PC-9 (cell line): ENCODE data around the gene SLC30A1. TPM values are rescaled to one million over a fixed set of nuclear protein-coding genes. Genes with fewer than 3 reads are reported as not detected.

ENCODE experiments used
- BruUV-seq: library from RNA; stranded (reverse); fragments of 400-500 nt; replicated peaks from 2 replicates; lab custom pipeline; 2021; lab: Mats Ljungman, UMichigan
- CTCF ChIA-PET: fragments of 300-600 bp; sonication (Branson Sonifier 250); formaldehyde crosslinking; loops from one replicate; lab custom pipeline; 2022; ENCODE audit warnings: antibody characterized with exemption; lab: Charles Lee
- POLR2A ChIA-PET: fragments of 300-600 bp; sonication (Branson Sonifier 250); formaldehyde crosslinking; loops from one replicate; lab custom pipeline; 2022; ENCODE audit warnings: antibody characterized with exemption; ENCODE audit not compliant: unreplicated experiment; lab: Charles Lee
- DNase-seq, 2 experiments: peaks; one replicate each; pipeline versions ENCODE4 v3.0.0 to v3.0.0-alpha.2; 2015 to 2022; ENCODE audit warnings: mixed read lengths in 1 of 2
- H2AFZ ChIP-seq: fragments of 200-600 bp; sonication (generic); 2 replicates; pipeline ENCODE4 v1.8.1; 2017; ENCODE audit warnings: antibody characterized with exemption
- H3F3A ChIP-seq: fragments of 200-600 bp; sonication (generic); 2 replicates; pipeline ENCODE4 v1.8.1; 2017; ENCODE audit warnings: antibody characterized with exemption, mild to moderate bottlenecking, low read depth; ENCODE audit not compliant: insufficient read depth
- H3K27ac ChIP-seq: fragments of 200-600 bp; sonication (generic); 2 replicates; pipeline ENCODE4 v1.6.1; 2016; ENCODE audit warnings: mixed run types
- H3K27me3 ChIP-seq: fragments of 200-600 bp; sonication (generic); 2 replicates; pipeline ENCODE4 v1.6.1; 2016; ENCODE audit warnings: low read depth, mixed run types; ENCODE audit not compliant: insufficient read depth
- H3K36me3 ChIP-seq: fragments of 200-600 bp; sonication (generic); 2 replicates; pipeline ENCODE4 v1.6.1; 2016; ENCODE audit warnings: low read depth, mixed run types
- H3K4me1 ChIP-seq: fragments of 200-600 bp; sonication (generic); replicated peaks from 2 replicates; pipeline ENCODE4 v1.6.1; 2016; ENCODE audit warnings: mixed run types; ENCODE audit not compliant: insufficient read depth
- H3K4me2 ChIP-seq: fragments of 200-600 bp; sonication (generic); 2 replicates; pipeline ENCODE4 v1.6.1; 2017; ENCODE audit warnings: mixed run types
- H3K4me3 ChIP-seq: fragments of 200-600 bp; sonication (generic); 2 replicates; pipeline ENCODE4 v1.6.1; 2016; ENCODE audit warnings: mixed run types
- H3K79me2 ChIP-seq: fragments of 200-600 bp; sonication (generic); 2 replicates; pipeline ENCODE4 v1.6.1; 2017; ENCODE audit warnings: low read depth, mixed run types
- H3K9me2 ChIP-seq: fragments of 200-600 bp; sonication (generic); 2 replicates; pipeline ENCODE4 v1.8.1; 2017; ENCODE audit warnings: mild to moderate bottlenecking; ENCODE audit not compliant: insufficient read depth
- H3K9me3 ChIP-seq: fragments of 200-600 bp; sonication (generic); 2 replicates; pipeline ENCODE4 v1.8.1; 2016; ENCODE audit warnings: low read depth; ENCODE audit not compliant: insufficient read depth
- H4K20me1 ChIP-seq: fragments of 200-600 bp; sonication (generic); 2 replicates; pipeline ENCODE4 v1.8.1; 2017; ENCODE audit not compliant: insufficient read depth
- EZH2 ChIP-seq: fragments of 200-600 bp; sonication (generic); IDR thresholded peaks from 2 replicates; pipeline ENCODE4 v1.8.0; 2017; ENCODE audit warnings: antibody characterized with exemption, low read depth
- intact Hi-C: fragments of 100-400 bp; cut with micrococcal nuclease; formaldehyde crosslinking; loops from one replicate; pipeline ENCODE4 v1.10.0; 2022; ENCODE audit not compliant: unreplicated experiment
- total RNA-seq: library from RNA; stranded (reverse); gene quantifications from 2 replicates; pipeline ENCODE4 v1.2.3, GENCODE V29; 2021
- TF ChIP-seq, protein P1 (sequence below): fragments of 200-600 bp; sonication (generic); conservative IDR thresholded peaks from 2 replicates; pipeline ENCODE4 v1.6.1; 2017; ENCODE audit warnings: mixed run types, antibody characterized with exemption, mild to moderate bottlenecking, moderate library complexity

The SLC30A1 gene
- total RNA-seq, 1 experiment from 2014 or later = 27.6 TPM

DNA sequence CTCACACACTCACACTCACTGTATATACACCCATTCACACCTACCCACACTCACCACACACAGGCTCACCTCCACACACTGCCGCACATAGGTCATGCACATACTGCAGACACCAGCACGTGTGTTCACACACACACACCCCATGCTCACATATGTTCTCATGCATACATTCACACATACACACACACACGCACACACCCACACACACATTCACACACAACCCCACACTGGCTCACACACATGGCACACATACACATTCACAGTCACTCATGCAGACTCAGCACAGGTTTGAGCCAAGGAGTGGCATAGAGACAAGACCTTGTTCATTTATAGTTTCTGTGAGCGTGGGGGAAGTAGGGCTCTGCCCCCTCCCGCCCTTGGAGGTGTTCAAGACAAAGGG, 41.1 kb upstream of the SLC30A1 start:
- H3K27ac ChIP-seq = no peak overlapping the region
- ChIA-PET CTCF (interaction anchor here (1.0 kb wide), 1 partner anchor 20 kb away, joined by 3 read pairs; no protein-coding TSS in a partner anchor), POLR2A (no interaction called here)
- H3K36me3 ChIP-seq = no peaks in the 10 kb centered on the region
- no peak for DNase-seq
- no peaks in the 10 kb centered on the region for H3K4me1 ChIP-seq
- no peaks in the 10 kb centered on the region for H3K9me2 ChIP-seq
- BruUV-seq = no TSS peak
- H4K20me1 ChIP-seq = no peaks in the 10 kb centered on the region
- H3K79me2 ChIP-seq = no peaks in the 10 kb centered on the region
- H3K9me3 ChIP-seq = no peaks in the 10 kb centered on the region
- H2AFZ ChIP-seq = no peak overlapping the region
- TF ChIP-seq, protein P1, sequence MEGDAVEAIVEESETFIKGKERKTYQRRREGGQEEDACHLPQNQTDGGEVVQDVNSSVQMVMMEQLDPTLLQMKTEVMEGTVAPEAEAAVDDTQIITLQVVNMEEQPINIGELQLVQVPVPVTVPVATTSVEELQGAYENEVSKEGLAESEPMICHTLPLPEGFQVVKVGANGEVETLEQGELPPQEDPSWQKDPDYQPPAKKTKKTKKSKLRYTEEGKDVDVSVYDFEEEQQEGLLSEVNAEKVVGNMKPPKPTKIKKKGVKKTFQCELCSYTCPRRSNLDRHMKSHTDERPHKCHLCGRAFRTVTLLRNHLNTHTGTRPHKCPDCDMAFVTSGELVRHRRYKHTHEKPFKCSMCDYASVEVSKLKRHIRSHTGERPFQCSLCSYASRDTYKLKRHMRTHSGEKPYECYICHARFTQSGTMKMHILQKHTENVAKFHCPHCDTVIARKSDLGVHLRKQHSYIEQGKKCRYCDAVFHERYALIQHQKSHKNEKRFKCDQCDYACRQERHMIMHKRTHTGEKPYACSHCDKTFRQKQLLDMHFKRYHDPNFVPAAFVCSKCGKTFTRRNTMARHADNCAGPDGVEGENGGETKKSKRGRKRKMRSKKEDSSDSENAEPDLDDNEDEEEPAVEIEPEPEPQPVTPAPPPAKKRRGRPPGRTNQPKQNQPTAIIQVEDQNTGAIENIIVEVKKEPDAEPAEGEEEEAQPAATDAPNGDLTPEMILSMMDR = no peak
- no peak for TF ChIP-seq EZH2
- H3K4me3 ChIP-seq = no peak overlapping the region
- H3F3A ChIP-seq = no peaks in the 10 kb centered on the region
- no peak overlapping the region for H3K4me2 ChIP-seq
- H3K27me3 ChIP-seq = no peaks in the 10 kb centered on the region
- intact Hi-C loops = no loop called here

DNA sequence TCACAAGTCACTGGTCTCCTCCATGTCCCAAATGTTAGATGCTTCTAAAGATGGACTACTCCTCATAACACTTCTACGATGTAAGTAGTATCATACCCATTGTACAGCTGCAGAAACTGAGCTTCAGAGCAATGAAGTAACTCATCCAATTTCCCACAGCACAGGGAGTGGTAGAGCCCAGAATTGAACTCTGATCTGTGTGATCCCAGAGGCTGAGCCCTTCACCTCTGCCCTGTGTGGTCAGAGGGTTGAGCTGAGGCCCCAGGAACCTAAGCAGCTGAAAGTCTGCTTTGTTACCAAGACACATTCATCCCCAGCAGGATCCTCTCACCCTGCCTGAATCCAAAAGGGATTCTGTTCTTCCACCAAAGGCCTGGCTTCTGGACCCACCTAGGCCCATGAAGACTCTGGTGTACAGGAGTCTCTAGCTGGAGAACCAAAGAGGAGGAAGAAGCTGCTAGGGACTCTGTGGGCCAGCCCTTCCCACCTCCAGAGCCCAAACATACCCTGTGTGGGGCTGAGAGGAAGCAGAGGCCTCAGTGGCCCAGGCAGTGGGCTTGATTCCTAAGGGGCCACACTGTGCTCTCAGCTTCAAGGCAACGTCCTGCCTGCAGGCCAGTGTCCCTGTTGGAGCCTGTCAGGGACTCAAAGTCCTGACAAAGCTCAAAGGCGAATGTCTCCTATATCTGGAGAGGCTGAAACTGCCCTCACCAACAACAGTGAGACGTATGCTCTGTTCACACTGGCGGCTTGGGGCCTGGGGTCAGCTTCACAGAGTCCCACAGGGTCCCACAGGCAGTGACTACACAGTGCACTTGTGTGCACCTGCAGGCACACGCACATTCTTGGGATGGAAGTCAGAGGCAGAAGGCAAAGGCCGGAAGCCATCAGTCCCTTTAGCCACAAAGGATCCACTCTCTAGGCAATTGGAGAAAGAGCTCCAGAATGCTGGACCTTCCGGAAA, 40.4 kb upstream of the SLC30A1 start:
- H3K4me3 ChIP-seq = no peak overlapping the region
- intact Hi-C loops = no loop called here
- H3K36me3 ChIP-seq = no peaks in the 10 kb centered on the region
- H3K9me3 ChIP-seq = no peaks in the 10 kb centered on the region
- no peak for DNase-seq
- H3K27ac ChIP-seq = no peak overlapping the region
- H3K4me1 ChIP-seq = no peaks in the 10 kb centered on the region; the same call in 1 of the 2 replicates
- H2AFZ ChIP-seq = no peak overlapping the region
- H3F3A ChIP-seq = peaks cover 3% of the 10 kb centered on the region; the same call in 1 of the 2 replicates
- no peaks in the 10 kb centered on the region for H3K9me2 ChIP-seq
- TF ChIP-seq EZH2 = no peak
- TF ChIP-seq, protein P1 = no peak
- H4K20me1 ChIP-seq = no peaks in the 10 kb centered on the region
- no peak overlapping the region for H3K4me2 ChIP-seq
- BruUV-seq = no TSS peak
- ChIA-PET POLR2A (no interaction called here), CTCF (interaction anchor here (0.5 to 1.0 kb wide), 2 partner anchors 21 to 65 kb away, joined by 3 read pairs; no protein-coding TSS in a partner anchor)
- no peaks in the 10 kb centered on the region for H3K27me3 ChIP-seq
- no peaks in the 10 kb centered on the region for H3K79me2 ChIP-seq

DNA sequence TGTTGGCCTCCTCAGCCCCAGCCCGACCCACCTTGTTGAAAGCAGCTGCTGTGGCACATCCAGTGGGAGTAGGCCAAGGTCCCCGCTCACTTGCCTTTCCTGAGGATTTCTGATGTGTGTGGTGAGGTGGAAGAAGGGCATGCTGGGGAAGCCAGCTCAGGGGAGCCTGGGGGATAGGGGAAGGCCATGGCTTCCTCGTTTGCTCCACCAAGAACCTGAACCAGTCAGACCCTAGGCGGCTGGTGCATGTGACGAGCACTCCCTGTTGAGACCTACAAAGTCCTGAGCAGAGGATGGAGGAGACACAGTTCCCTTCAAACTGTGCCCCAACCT, 38.0 kb upstream of the SLC30A1 start:
- H3K27ac ChIP-seq = no peak overlapping the region
- H3K9me3 ChIP-seq = no peaks in the 10 kb centered on the region
- intact Hi-C loops = no loop called here
- no peak overlapping the region for H2AFZ ChIP-seq
- H3F3A ChIP-seq = peaks cover 24% of the 10 kb centered on the region; the same call in 1 of the 2 replicates
- H3K4me2 ChIP-seq = no peak overlapping the region
- no peaks in the 10 kb centered on the region for H3K27me3 ChIP-seq
- H3K4me1 ChIP-seq = peaks cover 19% of the 10 kb centered on the region
- TF ChIP-seq EZH2 = no peak
- TF ChIP-seq, protein P1 = no peak
- no peaks in the 10 kb centered on the region for H3K79me2 ChIP-seq
- no peaks in the 10 kb centered on the region for H3K9me2 ChIP-seq
- no peaks in the 10 kb centered on the region for H4K20me1 ChIP-seq
- no peaks in the 10 kb centered on the region for H3K36me3 ChIP-seq
- no peak for DNase-seq
- ChIA-PET CTCF (no interaction called here), POLR2A (interaction anchor here (0.6 kb wide), 1 partner anchor 16 kb away, joined by 3 read pairs; no protein-coding TSS in a partner anchor)
- BruUV-seq = no TSS peak
- H3K4me3 ChIP-seq = no peak overlapping the region
